ENCODE data around the gene EHD1. TPM values are rescaled to one million over a fixed set of nuclear protein-coding genes. Genes with fewer than 3 reads are reported as not detected.
A peak's percentile ranks its signal among the peaks of the same experiment; 100 is the strongest.

The EHD1 gene
- total RNA-seq, 4 donors from 2014 or later = 67.9 to 202 (median 116) TPM

DNA sequence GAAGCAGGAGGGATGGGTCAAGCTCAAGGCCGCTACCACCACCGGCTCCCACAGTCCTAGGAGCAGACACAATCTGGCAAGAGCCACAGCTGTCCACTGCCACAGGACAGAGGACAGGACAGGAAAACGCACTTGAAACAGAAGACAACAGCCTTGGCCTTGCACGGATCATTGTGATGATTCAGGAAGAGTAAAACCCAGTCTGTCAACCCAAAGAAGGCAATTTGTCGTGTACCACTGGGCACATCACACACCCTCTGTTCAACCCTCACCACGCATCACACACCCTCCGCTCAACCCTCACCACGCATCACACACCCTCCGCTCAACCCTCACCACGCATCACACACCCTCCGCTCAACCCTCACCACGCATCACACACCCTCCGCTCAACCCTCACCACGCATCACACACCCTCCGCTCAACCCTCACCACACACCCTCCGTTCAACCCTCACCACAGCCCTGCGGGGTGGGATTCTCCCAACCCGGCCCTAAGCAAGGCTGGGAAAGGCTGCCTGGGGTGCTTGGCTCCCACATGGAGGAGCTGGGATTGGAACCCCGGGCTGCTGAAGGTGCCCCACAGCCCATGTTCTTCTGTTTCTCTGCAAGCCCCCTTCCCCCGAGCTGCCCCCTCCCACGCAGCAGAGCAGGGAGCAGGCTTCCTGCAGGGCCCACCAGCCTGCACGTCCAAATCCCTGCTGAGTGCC lies 22.7 kb downstream of the EHD1 start:
- H3K4me3 ChIP-seq = no peak overlapping the region
- no peak for DNase-seq
- H3K36me3 ChIP-seq = no peaks in the 10 kb centered on the region
- 75% methylated on average over 22 of the region's 22 CpGs; no CpG with 5 or more reads in 1 of the 2 donors for WGBS, 2 donors (ENCODE audit: low coverage in 1 of 2)
- no peaks in the 10 kb centered on the region for H3K27me3 ChIP-seq
- in situ Hi-C loops (cut with MboI; ENCODE audit: low pct_ligation_motif_present in 1 of 4, low pct_unique_long_range_greater_than_20kb in 1 of 4, low sequenced_read_pairs in 3 of 4) (no loop called here), intact Hi-C loops (cut with DNase I; ENCODE audit: low total_unique reads) (no loop called here)
- TF ChIP-seq, protein P1, sequence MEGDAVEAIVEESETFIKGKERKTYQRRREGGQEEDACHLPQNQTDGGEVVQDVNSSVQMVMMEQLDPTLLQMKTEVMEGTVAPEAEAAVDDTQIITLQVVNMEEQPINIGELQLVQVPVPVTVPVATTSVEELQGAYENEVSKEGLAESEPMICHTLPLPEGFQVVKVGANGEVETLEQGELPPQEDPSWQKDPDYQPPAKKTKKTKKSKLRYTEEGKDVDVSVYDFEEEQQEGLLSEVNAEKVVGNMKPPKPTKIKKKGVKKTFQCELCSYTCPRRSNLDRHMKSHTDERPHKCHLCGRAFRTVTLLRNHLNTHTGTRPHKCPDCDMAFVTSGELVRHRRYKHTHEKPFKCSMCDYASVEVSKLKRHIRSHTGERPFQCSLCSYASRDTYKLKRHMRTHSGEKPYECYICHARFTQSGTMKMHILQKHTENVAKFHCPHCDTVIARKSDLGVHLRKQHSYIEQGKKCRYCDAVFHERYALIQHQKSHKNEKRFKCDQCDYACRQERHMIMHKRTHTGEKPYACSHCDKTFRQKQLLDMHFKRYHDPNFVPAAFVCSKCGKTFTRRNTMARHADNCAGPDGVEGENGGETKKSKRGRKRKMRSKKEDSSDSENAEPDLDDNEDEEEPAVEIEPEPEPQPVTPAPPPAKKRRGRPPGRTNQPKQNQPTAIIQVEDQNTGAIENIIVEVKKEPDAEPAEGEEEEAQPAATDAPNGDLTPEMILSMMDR (IDR thresholded peaks at IDR 0.05) = no peak
- TF ChIP-seq POLR2AphosphoS5 (IDR thresholded peaks at IDR 0.05) = no peak
- H3K27ac ChIP-seq = peak overlapping the region; percentile 93 to 96 (median 94)
- H3K9me3 ChIP-seq = no peaks in the 10 kb centered on the region
- H3K4me1 ChIP-seq = peaks cover 45 to 88% (median 56%) of the 10 kb centered on the region in 4 donors

DNA sequence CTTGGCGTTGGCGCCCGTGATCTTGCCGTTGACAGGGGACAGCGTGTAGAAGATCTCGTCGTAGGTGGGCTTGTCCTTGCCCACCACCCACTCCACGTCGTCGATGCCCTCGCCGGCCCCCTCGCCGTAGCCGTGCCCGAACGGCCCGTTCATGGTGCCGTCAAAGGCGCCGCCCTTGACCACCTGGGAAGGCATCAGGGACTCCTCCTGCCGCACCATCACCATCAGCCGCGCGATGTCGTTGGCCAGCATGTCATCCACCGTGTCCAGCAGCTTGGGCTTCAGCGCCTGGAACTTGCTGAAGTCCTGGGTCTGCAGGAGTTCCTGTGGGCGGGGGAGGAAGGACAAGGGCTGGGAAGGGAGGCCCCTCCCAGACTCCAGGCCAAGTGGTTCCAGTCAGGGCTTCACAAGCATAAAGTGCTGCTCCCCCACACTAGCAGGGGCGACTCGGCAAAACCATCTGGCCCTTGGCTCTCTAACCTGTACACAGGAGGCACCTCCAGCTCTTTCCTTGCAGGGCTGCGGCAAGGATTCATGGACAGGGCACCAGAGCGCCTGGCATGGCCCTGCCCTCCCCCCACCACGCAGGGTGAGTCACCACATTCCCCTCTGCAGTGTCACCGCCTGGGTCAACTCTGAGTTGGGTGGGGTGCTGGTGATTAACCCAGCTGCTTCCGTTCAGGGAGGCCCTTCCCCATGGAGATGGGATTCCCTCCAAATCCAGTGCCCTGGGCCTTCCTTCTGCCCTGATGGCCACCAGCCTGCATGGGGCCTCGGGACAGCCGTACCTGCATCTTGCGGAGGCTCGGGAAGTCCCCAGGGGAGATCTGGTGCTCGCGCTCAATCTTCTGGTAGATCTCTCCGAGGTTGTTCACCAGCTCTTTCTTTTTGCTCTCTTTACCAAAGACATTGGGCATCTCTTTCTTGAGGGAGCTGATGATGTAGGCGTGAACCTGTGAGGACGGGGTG lies 23.6 kb downstream of the EHD1 start:
- peak; percentile 85 for DNase-seq
- Histone ChIP-seq H3K9me3 (no peaks in the 10 kb centered on the region), H3K36me3 (no peaks in the 10 kb centered on the region), H3K27ac (peak overlapping the region; percentile 93 to 96 (median 94)), H3K27me3 (no peaks in the 10 kb centered on the region), H3K4me3 (no peak overlapping the region), H3K4me1 (peaks cover 46 to 89% (median 61%) of the 10 kb centered on the region in 4 donors)
- TF ChIP-seq EP300 (IDR thresholded peaks at IDR 0.05; ENCODE audit: low read depth) = peak; percentile 47
- peak; percentile 84 to 89 (median 88) for TF ChIP-seq POLR2AphosphoS5 (IDR thresholded peaks at IDR 0.05)
- TF ChIP-seq POLR2A (IDR thresholded peaks at IDR 0.05) = no peak
- TF ChIP-seq, protein P1 (IDR thresholded peaks at IDR 0.05) = no peak
- intact Hi-C loops (cut with DNase I; ENCODE audit: low total_unique reads) (no loop called here), in situ Hi-C loops (cut with MboI; ENCODE audit: low pct_ligation_motif_present in 1 of 4, low pct_unique_long_range_greater_than_20kb in 1 of 4, low sequenced_read_pairs in 3 of 4) (no loop called here)
- WGBS, 2 donors (ENCODE audit: low coverage in 1 of 2) = 75% methylated on average over 44 of the region's 45 CpGs; no CpG with 5 or more reads in 1 of the 2 donors

DNA sequence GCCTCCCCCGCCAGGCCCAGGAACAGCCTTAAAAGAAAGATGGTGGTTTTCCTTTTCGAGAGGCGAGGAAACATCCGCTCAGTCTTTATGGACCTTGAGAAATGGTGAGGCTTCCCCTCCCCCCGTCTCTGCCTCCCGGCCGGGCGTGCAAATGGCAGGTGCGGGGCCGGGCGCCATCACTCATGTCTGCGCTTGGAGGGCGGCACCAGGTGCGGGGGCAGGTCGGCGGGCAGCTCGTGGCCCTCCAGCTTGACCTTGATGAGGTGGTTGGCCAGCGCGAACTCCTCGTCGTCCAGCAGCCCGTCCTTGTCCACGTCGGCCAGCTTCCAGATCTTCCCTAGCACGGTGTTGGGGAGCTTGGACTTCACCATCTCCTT lies 24.3 kb downstream of the EHD1 start:
- no peak for DNase-seq
- 60 to 91% methylated on average over 1 to 16 of the region's 25 CpGs for WGBS, 2 donors (ENCODE audit: low coverage in 1 of 2)
- H3K27me3 ChIP-seq = no peaks in the 10 kb centered on the region
- peak overlapping the region; percentile 93 to 96 (median 94) for H3K27ac ChIP-seq
- no peak overlapping the region for H3K4me3 ChIP-seq
- H3K9me3 ChIP-seq = no peaks in the 10 kb centered on the region
- no peaks in the 10 kb centered on the region for H3K36me3 ChIP-seq
- H3K4me1 ChIP-seq = peaks cover 51 to 90% (median 65%) of the 10 kb centered on the region in 4 donors
- in situ Hi-C loops (cut with MboI; ENCODE audit: low pct_ligation_motif_present in 1 of 4, low pct_unique_long_range_greater_than_20kb in 1 of 4, low sequenced_read_pairs in 3 of 4) (no loop called here), intact Hi-C loops (cut with DNase I; ENCODE audit: low total_unique reads) (no loop called here)
- TF ChIP-seq POLR2AphosphoS5 (IDR thresholded peaks at IDR 0.05) = no peak
- TF ChIP-seq EP300 (IDR thresholded peaks at IDR 0.05; ENCODE audit: low read depth) = no peak
- TF ChIP-seq POLR2A (IDR thresholded peaks at IDR 0.05) = no peak
- TF ChIP-seq, protein P1 (IDR thresholded peaks at IDR 0.05) = no peak

DNA sequence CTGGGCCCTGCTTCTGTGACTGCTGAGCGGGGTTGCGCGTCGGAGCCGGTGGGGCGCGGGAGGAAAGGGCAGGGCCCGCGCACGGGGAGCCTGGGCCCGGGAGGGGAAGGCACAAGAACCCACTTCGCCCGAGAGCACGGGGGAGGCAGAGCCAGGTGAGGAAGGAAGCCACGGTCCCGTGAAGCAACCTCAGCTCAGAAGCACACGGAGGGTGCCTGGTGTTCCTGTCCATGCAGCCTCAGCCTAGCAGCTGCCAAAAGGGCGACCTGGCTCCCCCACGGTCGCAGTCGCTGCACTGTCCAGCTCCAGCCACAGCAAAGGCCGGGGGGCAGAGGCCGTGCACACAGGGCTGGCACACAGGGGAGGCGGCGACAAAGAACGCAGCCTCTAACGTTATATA lies 24.7 kb downstream of the EHD1 start:
- H3K27me3 ChIP-seq = no peaks in the 10 kb centered on the region
- H3K36me3 ChIP-seq = no peaks in the 10 kb centered on the region
- intact Hi-C loops (cut with DNase I; ENCODE audit: low total_unique reads) (no loop called here), in situ Hi-C loops (cut with MboI; ENCODE audit: low pct_ligation_motif_present in 1 of 4, low pct_unique_long_range_greater_than_20kb in 1 of 4, low sequenced_read_pairs in 3 of 4) (no loop called here)
- H3K27ac ChIP-seq = peak overlapping the region; percentile 66 to 96 (median 94)
- no peak overlapping the region for H3K4me3 ChIP-seq
- peaks cover 50 to 90% (median 65%) of the 10 kb centered on the region in 4 donors for H3K4me1 ChIP-seq
- WGBS, 2 donors (ENCODE audit: low coverage in 1 of 2) = 67 to 73% methylated on average over 3 to 27 of the region's 27 CpGs
- no peak for DNase-seq
- no peaks in the 10 kb centered on the region for H3K9me3 ChIP-seq
- no peak for TF ChIP-seq POLR2A (IDR thresholded peaks at IDR 0.05)
- peak in 1 of 3 donors; percentile 4 for TF ChIP-seq POLR2AphosphoS5 (IDR thresholded peaks at IDR 0.05)
- TF ChIP-seq, protein P1 (IDR thresholded peaks at IDR 0.05) = no peak
- no peak for TF ChIP-seq EP300 (IDR thresholded peaks at IDR 0.05; ENCODE audit: low read depth)
